ENCODE data around the gene RABAC1. TPM values are rescaled to one million over a fixed set of nuclear protein-coding genes. Genes with fewer than 3 reads are reported as not detected.

RABAC1 gene
- total RNA-seq, 4 donors from 2014 or later, result 125 to 152 (median 128) TPM

DNA sequence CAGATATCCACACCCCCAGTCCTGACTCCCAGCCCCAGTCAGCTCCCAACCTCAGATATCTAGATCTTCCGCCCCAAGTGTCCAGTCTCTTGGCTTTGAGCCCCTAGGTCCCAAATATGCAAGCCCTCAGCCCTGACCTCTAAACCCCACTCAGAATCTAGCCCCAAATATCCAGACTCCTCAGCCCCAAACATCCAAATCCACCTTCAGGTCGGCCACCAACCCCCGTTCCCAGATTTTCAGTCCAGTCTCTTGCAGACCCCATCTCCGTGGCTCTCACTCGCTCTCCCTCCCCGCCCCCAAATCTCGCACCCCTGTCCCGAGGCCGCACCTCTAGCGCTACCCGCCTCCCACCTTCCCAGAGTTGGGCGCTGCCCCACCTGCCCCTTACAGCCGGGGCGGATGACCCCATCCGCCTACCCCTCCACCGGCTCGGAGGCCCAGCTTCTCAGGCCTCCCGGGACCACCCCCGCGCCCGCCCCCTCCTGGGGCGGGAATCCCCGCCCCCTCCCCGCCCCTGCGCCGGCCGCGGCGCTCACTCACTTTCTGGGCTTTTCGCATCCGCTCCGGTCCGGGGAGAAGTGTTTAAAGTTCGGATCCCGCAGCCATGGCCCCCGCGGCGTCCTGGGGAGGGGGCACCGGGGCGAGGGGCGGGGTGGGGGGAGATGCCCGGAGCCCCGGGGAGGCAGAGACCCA is 31.5 kb downstream of the RABAC1 start:
- intact Hi-C loops (cut with DNase I; ENCODE audit: low total_unique reads), result no loop called here
- no peak for DNase-seq (ENCODE audit: low spot score in 2 of 2)
- no peak overlapping the region for H3K4me3 ChIP-seq (ENCODE audit: low read depth, poor library complexity, severe bottlenecking)
- no peak for TF ChIP-seq POLR2A (IDR thresholded peaks at IDR 0.05)
- TF ChIP-seq, protein P1, sequence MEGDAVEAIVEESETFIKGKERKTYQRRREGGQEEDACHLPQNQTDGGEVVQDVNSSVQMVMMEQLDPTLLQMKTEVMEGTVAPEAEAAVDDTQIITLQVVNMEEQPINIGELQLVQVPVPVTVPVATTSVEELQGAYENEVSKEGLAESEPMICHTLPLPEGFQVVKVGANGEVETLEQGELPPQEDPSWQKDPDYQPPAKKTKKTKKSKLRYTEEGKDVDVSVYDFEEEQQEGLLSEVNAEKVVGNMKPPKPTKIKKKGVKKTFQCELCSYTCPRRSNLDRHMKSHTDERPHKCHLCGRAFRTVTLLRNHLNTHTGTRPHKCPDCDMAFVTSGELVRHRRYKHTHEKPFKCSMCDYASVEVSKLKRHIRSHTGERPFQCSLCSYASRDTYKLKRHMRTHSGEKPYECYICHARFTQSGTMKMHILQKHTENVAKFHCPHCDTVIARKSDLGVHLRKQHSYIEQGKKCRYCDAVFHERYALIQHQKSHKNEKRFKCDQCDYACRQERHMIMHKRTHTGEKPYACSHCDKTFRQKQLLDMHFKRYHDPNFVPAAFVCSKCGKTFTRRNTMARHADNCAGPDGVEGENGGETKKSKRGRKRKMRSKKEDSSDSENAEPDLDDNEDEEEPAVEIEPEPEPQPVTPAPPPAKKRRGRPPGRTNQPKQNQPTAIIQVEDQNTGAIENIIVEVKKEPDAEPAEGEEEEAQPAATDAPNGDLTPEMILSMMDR (IDR thresholded peaks at IDR 0.05), result no peak
- WGBS, 2 donors, result 6 to 8% methylated on average over 36 to 37 of the region's 43 CpGs

DNA sequence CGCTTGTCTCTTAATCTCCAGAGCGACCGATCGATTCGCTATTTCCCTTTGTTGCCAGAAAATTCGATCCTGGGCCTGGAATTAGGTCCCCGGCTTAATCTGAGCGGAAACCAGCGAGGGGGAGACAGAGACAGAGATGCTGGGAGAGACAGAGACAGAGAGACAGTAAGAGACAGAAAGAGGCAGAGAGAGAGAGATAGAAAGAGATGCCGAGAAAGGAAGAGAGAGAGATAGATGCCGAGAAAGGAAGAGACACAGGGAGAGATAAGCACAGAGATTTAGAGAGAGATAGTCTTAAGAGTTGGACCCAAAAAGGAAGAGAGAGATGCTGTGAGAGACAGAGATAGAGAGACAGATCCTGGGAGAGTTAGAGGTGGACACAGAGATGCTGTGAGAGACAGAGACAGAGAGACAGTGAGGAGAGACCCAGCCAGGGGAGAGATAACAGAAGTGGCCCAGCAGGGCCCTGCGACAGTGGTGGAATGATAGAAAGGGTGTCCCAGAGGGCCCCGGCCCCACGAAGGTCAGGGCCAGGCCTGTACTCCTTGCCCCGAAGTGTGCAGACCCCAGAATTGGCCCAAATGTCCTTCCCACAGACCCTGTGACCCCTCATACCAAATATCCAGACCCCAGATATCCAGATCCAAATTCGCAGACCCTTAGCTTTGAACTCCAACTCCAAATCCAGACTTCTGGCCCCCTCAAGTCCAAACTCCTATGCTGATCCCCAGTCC is 32.2 kb downstream of the RABAC1 start:
- H3K4me3 ChIP-seq (ENCODE audit: low read depth, poor library complexity, severe bottlenecking), result no peak overlapping the region
- intact Hi-C loops (cut with DNase I; ENCODE audit: low total_unique reads), result no loop called here
- 44 to 51% methylated on average over 16 of the region's 16 CpGs for WGBS, 2 donors
- no peak for TF ChIP-seq POLR2A (IDR thresholded peaks at IDR 0.05)
- TF ChIP-seq, protein P1 (IDR thresholded peaks at IDR 0.05), result no peak
- DNase-seq (ENCODE audit: low spot score in 2 of 2), result no peak

DNA sequence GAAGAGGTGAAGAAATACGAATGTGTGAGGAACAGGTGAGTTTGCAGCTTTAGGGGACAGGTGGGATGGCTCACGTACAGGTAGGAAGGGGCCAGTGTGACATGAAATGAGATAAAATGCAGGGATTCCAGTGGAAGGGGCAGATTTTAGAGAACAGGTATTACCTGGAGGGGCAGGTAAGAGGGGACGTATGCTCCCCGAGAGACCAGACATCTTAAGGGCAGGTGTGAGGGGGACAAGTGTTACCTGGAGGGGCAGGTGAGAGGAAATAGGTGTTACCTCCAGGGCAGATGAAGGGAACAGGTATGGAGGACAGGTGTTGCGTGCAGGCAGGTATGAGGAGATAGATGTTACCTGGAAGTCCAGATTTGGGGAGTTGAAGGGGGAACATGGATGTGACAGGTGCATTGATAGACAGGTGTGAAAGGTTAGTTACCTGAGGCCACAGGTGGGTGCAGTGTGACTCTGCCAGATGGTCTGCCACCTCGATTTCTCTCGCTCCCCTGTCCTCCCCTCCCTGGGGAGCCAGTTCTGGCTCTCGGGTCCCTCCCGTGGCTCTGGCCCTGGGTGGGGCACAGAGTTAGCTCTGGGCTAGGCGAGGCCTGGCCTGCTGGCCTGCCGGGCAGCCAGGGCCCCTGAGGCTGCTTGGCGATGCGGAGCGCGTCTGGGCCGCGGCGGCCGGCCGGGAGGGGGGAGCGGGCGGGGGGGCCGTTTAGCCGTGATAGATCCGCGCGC is 32.9 kb downstream of the RABAC1 start:
- no peak for TF ChIP-seq POLR2A (IDR thresholded peaks at IDR 0.05)
- TF ChIP-seq, protein P1 (IDR thresholded peaks at IDR 0.05), result no peak
- intact Hi-C loops (cut with DNase I; ENCODE audit: low total_unique reads), result no loop called here
- DNase-seq (ENCODE audit: low spot score in 2 of 2), result no peak
- WGBS, 2 donors, result 25 to 33% methylated on average over 19 to 24 of the region's 27 CpGs
- no peak overlapping the region for H3K4me3 ChIP-seq (ENCODE audit: low read depth, poor library complexity, severe bottlenecking)

DNA sequence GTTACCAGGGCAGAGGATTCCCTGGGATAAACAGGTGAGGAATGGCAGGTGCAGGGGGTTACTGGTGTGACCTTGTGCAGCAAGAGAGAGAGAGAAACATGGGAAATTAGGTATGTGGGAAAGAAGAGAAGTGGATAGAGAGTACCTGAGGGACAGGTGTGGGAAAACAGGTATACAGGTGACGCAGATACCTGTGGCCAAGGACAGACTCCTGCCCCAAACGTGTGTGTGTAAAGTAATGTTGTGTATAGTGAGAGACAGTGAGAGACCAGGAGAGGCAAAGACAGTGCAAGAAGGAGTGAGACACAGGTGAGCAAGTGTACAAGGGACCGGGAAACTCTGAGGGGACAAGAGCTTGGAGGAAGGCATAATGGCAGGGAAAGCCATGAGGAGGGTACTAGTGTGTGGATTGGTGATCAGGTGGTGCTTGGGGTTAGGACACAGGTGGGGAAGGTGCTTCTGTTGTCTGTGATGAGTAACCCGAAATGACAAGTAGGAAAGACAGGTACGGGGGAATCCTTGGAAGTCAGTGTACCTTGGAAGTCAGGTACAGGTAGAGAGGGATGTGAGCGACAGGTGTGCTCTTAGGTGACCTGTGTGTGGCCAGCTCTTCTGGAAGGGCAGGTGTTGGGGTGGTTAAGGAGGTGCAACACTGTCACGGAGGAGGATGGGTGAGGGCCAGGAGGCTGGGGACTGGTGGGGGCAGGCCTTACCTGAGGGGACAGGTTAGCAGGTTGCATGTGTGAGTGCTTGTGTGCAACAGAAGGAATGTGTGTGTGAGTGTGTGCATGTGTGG is 33.7 kb downstream of the RABAC1 start:
- intact Hi-C loops (cut with DNase I; ENCODE audit: low total_unique reads), result no loop called here
- TF ChIP-seq, protein P1 (IDR thresholded peaks at IDR 0.05), result no peak
- no peak for TF ChIP-seq POLR2A (IDR thresholded peaks at IDR 0.05)
- 46 to 47% methylated on average over 7 of the region's 7 CpGs for WGBS, 2 donors
- no peak for DNase-seq (ENCODE audit: low spot score in 2 of 2)
- no peak overlapping the region for H3K4me3 ChIP-seq (ENCODE audit: low read depth, poor library complexity, severe bottlenecking)

Data from lower leg skin (tissue), 4 donors.